ENCODE results near the gene NEK10.

Gene NEK10

GRCh38 chr3:27224197-27224596 is 145.0 kb downstream of the NEK10 start:
- DNase-seq, result no peak

DNA sequence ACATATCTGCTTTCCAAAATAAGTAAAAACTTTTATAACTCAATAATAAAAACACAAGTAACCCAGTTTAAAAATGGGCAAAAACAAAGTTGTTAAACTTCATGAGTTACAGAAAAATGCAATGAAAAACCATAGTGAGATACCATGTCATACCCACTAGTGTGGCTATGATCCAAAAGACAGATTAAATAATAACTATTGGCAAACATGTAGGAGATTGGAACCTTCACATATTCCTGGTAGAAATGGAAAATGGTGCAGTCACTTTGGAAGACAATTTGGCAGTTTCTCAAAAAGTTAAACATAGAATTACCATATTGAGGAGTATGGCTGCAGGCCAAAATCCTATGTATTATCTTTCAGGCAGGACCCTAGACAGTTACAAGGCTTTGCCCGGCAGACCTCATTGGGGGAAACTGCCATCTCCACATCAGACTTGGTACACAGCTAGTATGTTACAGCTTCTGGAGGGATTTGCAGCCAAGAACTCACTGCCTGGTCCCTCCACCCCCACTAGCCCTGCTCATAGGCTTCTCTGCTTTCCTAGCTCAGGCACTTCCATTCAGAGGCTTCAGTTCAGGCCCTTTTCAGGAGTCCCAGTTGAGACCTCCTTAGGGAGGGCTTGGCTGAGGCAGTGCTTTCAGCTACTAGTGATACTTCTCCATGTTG is 147.8 kb downstream of the NEK10 start:
- DNase-seq, result no peak

DNA sequence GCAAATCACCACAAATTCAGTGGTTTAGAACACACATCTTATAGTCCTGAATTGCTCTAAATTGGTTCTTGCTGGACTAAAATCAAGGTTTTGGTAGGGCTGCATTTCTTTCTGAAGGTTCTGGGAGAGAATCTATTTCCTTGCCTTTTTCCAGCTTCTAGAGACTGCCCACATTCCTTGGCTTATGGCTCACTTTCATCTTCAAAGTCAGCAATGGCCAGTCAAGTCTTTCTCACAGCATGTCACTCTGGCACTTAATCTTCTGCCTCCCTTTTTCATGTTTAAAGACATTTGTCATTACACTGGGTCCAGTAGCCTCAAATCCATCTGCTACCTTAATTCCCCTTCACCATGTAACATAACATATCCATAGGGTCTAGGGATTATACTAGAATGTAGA is 149.0 kb downstream of the NEK10 start:
- no peak for DNase-seq

- DNase-seq, result no peak
These were observed 149.9 kb downstream of the NEK10 start for GRCh38 chr3:27219127-27219845.

DNA sequence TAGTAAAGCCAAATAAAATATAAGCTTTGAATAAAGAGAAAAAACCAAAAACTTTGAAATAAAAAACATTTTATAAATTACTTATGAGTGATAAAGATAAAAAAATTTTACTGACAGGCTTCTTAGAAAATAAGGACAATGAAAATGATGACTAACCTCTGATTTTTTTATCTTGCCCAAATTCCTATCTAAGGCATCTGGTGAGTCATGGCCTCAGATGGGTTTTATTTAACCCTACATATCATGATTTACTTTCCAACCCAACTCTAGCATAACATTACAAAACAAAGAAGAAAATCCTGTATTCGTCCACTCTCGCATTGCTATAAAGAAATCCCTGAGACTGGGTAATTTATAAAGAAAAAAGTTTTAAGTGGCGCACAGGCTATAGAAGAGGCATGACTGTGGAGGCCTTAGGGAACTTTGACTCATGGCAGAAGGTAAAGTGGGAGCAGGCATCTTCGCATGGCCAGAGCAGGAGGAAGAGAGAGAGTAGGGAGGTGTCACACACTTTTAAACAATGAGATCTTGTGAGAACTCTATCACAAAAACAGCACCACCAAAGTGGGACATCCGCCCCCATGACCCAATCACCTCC is 152.1 kb downstream of the NEK10 start:
- DNase-seq, result no peak

- no peak for DNase-seq
These were observed 152.8 kb downstream of the NEK10 start for GRCh38 chr3:27216295-27216855.

- DNase-seq, result no peak
These were observed 155.7 kb downstream of the NEK10 start for GRCh38 chr3:27213450-27213849.

- no peak for DNase-seq
These were observed 159.4 kb downstream of the NEK10 start for GRCh38 chr3:27209617-27210264.

DNA sequence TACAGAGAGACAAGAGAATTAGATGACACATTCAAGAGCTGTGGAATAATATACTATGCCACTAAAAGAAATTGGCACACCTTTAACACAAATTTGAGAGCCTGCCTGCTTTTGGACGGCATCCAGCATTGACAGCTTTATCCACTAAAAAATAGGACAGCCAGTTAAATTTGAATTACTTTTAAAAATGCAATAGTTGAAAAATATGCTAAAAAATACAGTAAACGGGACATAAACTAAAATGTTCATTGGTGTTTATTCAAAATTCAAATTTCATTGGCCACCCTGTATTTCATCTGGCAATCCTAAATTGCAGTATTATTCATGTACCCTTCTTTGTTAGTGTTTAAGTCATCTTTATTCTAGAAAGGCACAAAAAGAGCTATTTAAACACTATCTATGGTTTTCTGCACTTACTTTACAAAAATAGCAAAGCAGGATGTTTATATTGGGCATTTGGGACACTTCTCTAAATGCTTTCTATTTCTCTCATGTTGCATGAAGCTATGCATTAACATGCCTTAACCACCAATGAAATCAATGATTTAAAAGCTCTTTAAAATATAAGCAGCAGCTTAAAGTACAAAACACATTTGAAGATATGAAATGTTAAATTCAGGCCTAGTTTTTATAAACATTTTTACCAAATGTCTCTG is 160.1 kb downstream of the NEK10 start:
- no peak for DNase-seq

DNA sequence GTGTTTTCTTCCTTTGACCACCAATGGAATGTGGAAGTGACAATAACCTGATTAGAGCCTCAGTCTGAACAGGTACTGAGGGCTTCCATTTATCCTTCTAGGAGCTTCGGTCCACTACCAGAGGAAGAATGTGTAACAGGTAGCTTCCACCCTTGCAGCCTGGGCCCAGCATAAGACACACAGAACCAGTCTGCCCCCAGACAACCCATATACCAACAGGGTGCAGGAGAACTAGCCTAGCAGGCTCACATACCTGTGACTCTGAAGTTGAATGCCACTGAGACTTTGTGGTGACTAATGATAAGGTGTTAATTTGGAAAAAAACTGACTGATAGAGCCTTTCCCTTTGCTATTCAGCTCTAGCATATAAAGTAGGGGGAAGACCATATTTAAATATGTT is 166.2 kb downstream of the NEK10 start:
- DNase-seq, result no peak

DNA sequence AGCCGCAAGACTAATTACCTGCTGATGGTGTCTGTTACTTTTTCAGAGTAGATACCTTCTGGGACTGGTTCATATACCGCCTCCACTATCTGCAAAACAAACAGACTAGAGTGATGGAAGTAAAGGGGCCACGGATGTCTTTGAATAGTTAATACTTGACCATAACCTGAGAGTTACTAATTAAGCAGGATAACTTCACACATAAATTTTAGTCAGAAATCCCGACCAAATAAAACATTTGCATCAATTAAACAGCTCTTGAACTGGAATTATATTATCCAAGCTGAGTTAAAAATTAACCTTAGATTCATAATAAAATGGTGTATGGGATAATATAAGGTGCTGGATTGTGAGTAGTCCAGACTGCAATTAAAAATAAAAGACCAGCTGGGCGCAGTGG is 167.7 kb downstream of the NEK10 start:
- no peak for DNase-seq

- DNase-seq, result no peak
These were observed 168.3 kb downstream of the NEK10 start for GRCh38 chr3:27200721-27201489.

- no peak for DNase-seq
These were observed 174.2 kb downstream of the NEK10 start for GRCh38 chr3:27194861-27195483.

DNA sequence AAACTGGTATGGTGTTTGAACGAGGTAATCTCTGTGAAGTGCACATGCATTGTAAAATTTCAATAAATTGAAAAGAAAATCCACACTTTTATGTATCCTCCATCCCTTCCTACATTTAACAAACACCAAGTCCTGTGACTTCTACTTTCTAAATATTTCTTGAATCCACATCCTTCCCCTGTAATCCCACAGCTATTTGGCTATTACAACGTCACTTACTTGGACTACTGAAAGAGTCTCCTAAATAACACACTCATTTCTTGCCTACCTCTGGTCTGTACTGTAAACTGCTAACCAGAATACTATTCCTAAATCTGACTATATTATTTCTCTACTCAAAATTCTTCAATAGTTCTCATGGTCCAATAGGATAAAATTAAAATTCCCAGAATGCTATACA is 176.1 kb downstream of the NEK10 start:
- no peak for DNase-seq

GRCh38 chr3:27186013-27186412 is 183.2 kb downstream of the NEK10 start:
- no peak for DNase-seq

DNA sequence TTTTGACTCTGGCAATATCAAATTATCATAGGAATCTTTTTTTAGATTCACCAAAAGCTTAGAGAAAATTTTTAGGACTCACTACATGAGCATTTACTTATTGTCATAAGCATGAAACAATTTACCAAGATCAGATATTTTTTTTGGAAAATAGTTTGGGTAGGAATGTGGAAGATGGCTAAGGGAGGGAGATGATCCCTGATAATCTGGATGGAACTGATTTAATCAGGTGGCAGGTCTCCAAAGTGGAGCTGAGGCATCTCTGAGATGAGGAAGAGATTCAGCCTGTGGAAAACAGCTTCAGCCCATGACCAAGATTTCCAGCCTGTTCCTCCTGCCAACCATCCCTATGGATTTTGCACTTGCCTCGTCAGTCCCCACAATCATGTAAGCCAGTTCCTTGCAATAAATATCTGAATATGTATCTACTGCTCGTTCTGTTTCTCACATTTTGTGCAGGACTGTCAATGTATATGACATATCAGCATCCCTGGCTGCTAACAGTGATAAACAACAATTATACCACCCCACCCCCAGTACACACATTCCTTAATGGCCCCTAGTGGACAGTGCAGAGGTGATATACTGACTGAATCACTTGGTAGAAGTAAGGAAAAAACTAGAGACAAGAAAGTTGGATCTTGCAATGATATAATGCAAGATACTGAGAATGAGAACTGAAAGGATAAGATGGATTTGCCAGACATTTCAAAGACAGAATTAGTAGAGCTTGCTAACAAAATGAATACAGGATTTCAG is 183.8 kb downstream of the NEK10 start:
- DNase-seq, result no peak

- no peak for DNase-seq
These were observed 184.9 kb downstream of the NEK10 start for GRCh38 chr3:27184261-27184660.

- no peak for DNase-seq
These were observed 192.9 kb downstream of the NEK10 start for GRCh38 chr3:27176256-27176655.

GRCh38 chr3:27174530-27174929 is 194.7 kb downstream of the NEK10 start:
- DNase-seq, result no peak

DNA sequence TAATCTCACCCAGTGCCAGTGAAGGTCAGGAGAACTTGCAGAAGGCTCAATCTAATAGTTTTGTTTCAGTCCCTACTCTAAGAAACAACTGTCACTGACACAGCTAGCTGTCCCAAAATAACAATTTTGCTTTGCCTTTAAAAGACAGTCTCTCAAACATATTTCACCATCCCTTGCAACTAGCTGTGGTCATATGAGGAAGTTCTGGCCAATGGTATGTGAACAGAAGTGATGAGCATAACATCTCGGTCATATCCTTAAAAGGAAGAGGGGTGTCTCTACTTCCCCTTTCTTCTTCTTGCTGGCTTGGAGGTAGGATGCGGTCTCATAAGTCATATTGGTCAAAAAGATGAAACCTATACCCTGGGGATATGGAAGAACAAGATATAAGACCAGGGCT is 198.1 kb downstream of the NEK10 start:
- peak; percentile 13 to 39 for DNase-seq

- no peak for DNase-seq
These were observed 202.3 kb downstream of the NEK10 start for GRCh38 chr3:27166888-27167287.
